Stimulated activated CD4-positive, alpha-beta T cell treated with anti-CD3 and anti-CD28 coated beads, Interleukin-15, amount 100 ng/mL, for 48 hours (primary cell): ENCODE measurements around the gene TMEM233.

ENCODE experiments used
- DNase-seq, 2 donors: peaks; one replicate each; pipeline ENCODE4 v3.0.0-alpha.2; 2020; ENCODE audit warnings: low read depth in 2 of 2

TMEM233 gene

GRCh38 chr12:119681728-119682638 is 88.4 kb downstream of the TMEM233 start:
- DNase-seq = no peak

GRCh38 chr12:119682639-119683252 is 89.2 kb downstream of the TMEM233 start:
- no peak for DNase-seq

GRCh38 chr12:119683413-119683812 is 89.8 kb downstream of the TMEM233 start:
- no peak for DNase-seq

GRCh38 chr12:119683816-119684215 is 90.2 kb downstream of the TMEM233 start:
- no peak for DNase-seq

GRCh38 chr12:119684711-119685369 is 91.3 kb downstream of the TMEM233 start:
- DNase-seq = no peak

GRCh38 chr12:119685375-119685774 is 91.8 kb downstream of the TMEM233 start:
- DNase-seq = no peak

GRCh38 chr12:119686355-119686754 is 92.8 kb downstream of the TMEM233 start:
- no peak for DNase-seq

- DNase-seq = no peak
Measured at GRCh38 chr12:119686776-119687175, 93.2 kb downstream of the TMEM233 start.

- no peak for DNase-seq
Measured at GRCh38 chr12:119687406-119687805, 93.8 kb downstream of the TMEM233 start.

GRCh38 chr12:119687879-119688278 is 94.3 kb downstream of the TMEM233 start:
- DNase-seq = no peak

GRCh38 chr12:119689935-119690500 is 96.4 kb downstream of the TMEM233 start:
- no peak for DNase-seq

GRCh38 chr12:119691202-119691810 is 97.7 kb downstream of the TMEM233 start:
- no peak for DNase-seq

- no peak for DNase-seq
Measured at GRCh38 chr12:119692410-119692809, 98.8 kb downstream of the TMEM233 start.
